AG09319 (cell line): ENCODE data around the gene ASIC2.
A peak's percentile ranks its signal among the peaks of the same experiment; 100 is the strongest.

ENCODE experiments used
- DNase-seq: peaks from one replicate; pipeline ENCODE4 v3.0.0-alpha.2; 2010; ENCODE audit warnings: low read depth; ENCODE audit errors: extremely low read depth
- TF ChIP-seq, protein P1 (sequence below): IDR thresholded peaks from 2 replicates; pipeline ENCODE4 v1.5.1; 2011; ENCODE audit warnings: low read depth, mild to moderate bottlenecking, inconsistent platforms, low read length, moderate library complexity

The ASIC2 gene

DNA sequence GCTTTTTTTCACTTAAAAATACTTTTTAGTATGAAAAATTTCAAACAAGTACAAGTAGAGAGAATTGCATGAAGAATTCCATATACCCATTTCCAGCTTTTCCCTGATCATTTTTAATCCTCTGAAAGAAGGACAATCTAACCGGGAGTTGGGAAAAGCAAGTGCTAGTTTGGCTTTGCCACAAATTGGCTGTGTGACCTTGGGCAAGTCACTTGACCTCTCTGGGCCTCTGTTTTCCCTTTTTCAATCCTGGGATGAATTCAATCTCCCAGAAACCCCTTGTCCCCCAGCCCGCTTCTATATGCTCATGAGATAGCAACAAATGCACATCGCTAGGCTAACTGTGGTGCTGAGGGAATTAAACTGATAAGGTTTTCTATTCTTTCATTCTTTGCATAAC, 49.4 kb downstream of the ASIC2 start:
- DNase-seq, result no peak
- TF ChIP-seq, protein P1, sequence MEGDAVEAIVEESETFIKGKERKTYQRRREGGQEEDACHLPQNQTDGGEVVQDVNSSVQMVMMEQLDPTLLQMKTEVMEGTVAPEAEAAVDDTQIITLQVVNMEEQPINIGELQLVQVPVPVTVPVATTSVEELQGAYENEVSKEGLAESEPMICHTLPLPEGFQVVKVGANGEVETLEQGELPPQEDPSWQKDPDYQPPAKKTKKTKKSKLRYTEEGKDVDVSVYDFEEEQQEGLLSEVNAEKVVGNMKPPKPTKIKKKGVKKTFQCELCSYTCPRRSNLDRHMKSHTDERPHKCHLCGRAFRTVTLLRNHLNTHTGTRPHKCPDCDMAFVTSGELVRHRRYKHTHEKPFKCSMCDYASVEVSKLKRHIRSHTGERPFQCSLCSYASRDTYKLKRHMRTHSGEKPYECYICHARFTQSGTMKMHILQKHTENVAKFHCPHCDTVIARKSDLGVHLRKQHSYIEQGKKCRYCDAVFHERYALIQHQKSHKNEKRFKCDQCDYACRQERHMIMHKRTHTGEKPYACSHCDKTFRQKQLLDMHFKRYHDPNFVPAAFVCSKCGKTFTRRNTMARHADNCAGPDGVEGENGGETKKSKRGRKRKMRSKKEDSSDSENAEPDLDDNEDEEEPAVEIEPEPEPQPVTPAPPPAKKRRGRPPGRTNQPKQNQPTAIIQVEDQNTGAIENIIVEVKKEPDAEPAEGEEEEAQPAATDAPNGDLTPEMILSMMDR, result no peak

DNA sequence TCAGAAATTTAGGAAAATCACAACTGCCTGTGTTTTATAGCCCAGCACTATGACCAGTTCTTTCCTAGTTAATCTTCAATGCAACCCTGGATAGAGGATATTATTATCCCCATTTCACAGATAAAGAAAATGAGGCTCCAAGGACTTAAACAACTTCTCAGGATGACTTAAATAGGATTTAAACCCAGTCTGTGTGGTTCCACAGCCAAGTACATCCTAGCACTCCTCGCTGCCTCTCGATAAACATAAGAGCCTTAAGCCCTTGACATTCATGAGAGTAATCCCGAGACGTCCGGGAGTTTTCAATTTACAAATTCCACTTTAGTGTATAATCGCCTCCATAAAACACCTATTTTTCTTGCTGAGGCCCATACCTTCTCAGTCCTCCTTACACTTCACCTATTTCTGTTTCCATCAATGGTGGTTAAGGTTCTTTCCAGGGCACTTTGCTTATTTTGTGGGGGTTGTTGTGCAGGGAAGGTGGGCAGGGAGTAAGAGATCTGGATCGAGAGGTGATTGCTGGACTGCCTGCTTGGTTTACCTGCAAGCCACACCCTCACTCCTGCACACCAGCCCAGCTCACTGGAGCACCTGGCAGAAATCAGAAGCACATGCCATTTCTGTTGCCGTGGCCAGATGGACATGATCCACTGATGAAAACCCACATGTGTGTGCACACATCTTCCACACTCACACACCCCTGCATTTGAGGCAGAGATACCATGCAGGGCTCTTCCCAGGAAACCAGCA, 50.5 kb downstream of the ASIC2 start:
- no peak for DNase-seq
- TF ChIP-seq, protein P1, result no peak

DNA sequence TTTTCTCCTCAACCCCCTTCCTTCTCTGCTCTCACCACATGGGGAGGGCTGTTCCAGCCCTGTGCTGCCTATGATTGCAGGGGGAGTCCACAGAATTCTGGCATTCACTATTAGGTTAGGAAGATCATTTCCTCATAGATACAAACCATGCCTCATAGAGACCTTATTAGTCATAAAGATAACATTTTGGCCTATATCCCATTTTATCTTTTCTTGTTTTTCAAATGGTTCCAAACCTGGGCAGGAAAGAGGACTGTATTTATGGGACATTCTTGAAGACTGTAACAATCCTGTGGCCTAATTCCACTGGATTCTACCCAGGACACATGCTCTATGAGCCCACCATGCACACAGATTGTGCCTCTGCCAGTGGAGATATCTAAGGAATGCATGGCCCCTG, 51.7 kb downstream of the ASIC2 start:
- TF ChIP-seq, protein P1, result no peak
- DNase-seq, result no peak

DNA sequence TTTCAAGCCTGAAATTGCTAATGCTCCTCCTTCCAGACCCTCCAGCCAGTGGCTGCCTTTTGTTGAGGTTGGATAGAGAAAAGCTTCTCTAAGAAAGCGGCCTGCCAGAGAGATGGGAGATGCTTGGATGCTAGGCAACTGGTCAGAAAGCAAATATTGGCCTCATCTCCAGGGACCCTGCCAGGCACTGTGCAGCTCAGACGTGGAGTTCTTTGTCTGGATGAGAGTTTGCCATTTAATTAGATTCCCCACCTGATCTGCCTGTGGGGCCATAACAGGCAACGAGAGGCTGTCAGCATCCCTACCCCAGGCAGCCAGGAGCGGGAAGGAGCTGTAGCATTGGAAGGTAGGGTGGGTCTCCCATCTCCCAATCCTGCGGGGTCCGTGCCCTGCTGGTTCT, 52.7 kb downstream of the ASIC2 start:
- TF ChIP-seq, protein P1, result no peak
- DNase-seq, result no peak

DNA sequence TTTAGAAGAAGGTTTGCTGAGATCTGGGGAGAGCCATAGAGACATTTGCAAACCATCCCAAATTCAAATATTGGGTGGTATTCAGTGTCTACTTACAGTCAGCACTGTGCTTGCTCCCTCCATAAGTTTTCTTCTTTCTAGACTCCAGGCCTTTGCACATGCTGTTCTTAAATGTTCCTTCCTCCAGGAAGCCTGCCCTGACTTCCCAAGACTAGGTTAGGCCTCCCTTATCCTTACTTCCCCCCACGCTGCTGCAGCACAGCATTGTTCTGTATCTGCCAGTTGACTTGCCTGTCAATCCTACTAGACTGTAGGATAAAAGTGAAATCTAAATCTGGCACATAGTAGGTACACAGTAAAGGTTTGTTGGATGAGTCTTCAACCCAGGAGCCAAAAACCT, 53.4 kb downstream of the ASIC2 start:
- no peak for DNase-seq

DNA sequence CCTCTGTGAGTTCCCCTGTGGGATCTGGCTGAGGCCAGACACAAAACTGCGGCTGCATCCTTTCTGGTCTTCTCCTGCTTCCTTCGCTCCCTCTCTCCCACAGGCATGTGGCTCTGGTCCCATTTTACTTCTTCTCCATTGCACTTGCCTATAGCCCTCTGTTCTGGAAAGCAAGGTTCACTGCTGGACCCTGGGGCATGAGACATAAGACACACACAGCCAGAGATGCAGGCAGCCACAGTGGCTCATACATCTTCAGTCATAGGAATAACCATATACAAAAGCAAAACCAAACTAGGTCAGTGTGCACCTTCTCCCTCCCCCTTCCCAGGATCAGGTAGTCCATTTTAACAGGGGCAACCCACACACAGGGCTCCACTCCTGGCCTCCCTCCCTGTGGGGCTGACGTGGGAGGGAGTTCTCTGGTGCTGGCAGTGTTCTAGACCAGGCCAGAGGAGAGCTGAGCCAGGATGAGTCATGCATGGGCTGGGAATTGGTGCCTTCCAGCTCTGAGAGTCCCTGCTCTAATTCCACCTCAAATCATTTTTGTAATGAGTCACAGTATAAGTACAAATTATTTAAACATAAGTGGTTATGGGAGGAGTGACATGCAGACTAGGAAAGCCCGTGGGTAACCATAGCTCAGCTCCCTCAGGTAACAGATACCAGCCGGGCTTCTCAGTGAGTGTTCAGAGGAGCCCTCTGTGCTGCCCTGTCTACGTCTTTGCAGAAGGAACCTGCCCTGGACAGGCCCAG, 58.0 kb downstream of the ASIC2 start:
- peak; percentile 74 for DNase-seq
- TF ChIP-seq, protein P1, result no peak

More for the DNA sequence above, 53.4 kb downstream of the ASIC2 start:
- TF ChIP-seq, protein P1, result no peak

DNA sequence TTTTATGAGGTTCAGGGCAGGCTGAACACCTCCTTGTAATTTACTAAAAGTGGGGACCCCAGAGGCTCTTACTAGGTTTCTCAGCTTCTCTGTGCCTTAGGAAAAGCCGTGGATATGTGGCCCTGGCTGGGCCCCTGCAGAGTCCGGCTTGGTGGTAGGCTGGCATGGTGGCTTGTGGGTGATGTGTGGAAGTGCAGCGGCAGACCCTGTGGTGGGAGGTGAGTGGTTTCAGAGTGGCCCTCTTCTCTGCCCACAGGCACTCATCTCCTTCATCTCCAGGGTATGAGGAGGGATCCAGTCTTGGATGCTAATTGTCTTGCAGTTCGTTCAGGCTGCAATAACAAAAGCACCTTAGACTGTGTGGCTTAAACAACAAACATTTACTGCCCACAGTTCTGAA, 58.9 kb downstream of the ASIC2 start:
- TF ChIP-seq, protein P1, result no peak
- DNase-seq, result no peak
